Smooth muscle cell of trachea (primary cell): ENCODE data around the gene TRIM9. TPM values are rescaled to one million over a fixed set of nuclear protein-coding genes. Genes with fewer than 3 reads are reported as not detected.

Source experiments
- total RNA-seq: library from RNA; depleted of rRNA; stranded (reverse); fragments of >200 nt; gene quantifications from 2 replicates; pipeline ENCODE4 v1.2.1, GENCODE V29; 2014

The TRIM9 gene
- 0.15 and 0.50 TPM in 2 replicates for total RNA-seq

DNA sequence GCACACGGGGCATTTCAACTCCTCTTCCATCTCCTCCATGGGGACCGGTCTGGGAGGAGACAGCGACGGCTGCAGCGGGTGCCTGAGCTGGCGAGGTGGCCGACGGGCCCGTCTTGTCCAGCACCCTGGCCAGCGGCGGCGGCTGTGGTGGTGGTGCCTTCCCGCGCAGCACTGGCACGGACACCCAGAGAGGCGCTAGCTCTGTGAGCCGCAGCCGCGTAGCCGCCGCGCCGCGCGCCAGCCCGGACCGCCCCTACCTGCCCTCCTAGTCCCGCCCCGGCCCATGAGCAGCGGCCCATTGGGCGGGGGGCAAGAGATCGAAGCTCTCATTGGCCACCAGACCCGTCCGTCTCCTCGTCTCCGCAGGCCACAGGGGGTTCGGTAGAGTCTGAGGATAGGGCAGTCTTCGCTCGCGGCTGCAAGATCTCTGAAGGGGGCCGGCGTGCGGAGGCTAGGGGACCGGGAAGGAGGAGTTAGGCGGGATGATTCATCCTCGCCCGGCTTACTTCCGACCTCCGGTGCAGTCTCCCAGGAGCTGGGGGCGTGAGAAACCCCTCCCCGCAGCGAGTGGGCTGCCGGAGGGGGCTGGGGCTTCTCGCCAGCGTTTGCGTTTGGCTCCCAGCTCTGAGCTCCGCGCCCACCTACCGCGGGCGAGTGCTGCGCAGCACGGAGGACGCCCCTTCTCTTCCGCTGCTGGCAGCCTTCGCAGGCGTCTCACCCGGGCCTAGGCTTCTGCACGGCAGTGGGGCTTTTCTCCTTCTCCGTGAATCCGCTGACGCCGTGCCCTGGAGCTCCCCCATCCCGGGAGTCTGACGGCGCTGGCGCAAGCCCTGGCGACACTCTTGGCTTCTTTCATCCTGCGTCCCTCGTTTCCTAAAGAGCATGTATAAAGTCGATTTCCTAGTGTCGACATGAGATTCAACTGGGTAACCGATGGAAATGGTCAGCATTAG, at the start of gene TRIM9:
TSS of gene TRIM9 (minus strand) at position 205 of the 953 bp plus-strand sequence. CDS start at position 39, 166 bp downstream.

GRCh38 chr14:50943943-50944646, 150.8 kb downstream of the TRIM9 start, which contains the start of gene PYGL:
TSS of gene PYGL (minus strand) at chr14:50944483. CDS start at chr14:50944403, 80 bp downstream.

Other genes with a start within 250 kb of the TRIM9 start
- not detected in 2 replicates for gene ABHD12B, start 223.1 kb downstream of the TRIM9 start, total RNA-seq
- gene PYGL, start 150.6 kb downstream of the TRIM9 start, total RNA-seq, result 63.3 and 90.3 TPM in 2 replicates
- 35.7 and 63.3 TPM in 2 replicates for gene TMX1, start 145.1 kb upstream of the TRIM9 start, total RNA-seq